ENCODE results near the gene GRIK4. TPM values are rescaled to one million over a fixed set of nuclear protein-coding genes. Genes with fewer than 3 reads are reported as not detected.

GRIK4 gene
- total RNA-seq, 2 experiments from 2014 or later: not detected

DNA sequence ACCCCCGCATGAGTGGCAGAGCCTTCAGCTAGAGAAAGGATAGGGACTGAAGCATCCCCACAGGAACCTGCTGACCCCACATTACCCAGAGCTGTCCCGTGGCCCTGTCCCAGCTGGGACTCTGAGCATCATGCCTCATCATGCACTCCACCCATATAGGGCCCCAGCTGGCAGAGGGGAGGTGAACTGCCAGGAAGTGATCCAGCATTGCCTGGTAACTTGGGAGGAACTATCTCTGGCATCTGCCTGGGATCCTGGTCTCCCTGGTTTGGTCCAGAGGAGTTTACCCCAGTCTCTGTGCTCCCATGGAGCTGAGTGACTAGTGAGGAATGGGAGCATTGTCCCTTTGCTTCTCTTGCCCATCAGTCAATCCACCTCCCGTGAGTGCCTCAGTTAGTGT is 228.8 kb downstream of the GRIK4 start:
- H3K27ac Mint-ChIP-seq: no peak overlapping the region
- CTCF ChIA-PET: no interaction called here
- no peak overlapping the region for H3K4me3 ChIP-seq (ENCODE audit: low read length)
- DNase-seq (no peak), ATAC-seq (ENCODE audit: poor library complexity) (no peak)
- peaks cover 0 to 10% of the 10 kb centered on the region in 2 experiments for H3K27me3 ChIP-seq (ENCODE audit: control insufficient read depth in 1 of 2, insufficient read depth in 2 of 2, low read length in 2 of 2)
- H3K27ac ChIP-seq (ENCODE audit: low read depth in 1 of 2, low read length in 2 of 2): no peak overlapping the region
- H3K4me1 Mint-ChIP-seq (ENCODE audit: low read depth): no peaks in the 10 kb centered on the region
- no peaks in the 10 kb centered on the region for H3K36me3 Mint-ChIP-seq (ENCODE audit: low read depth)
- H3K36me3 ChIP-seq (ENCODE audit: insufficient read depth, low read length): no peaks in the 10 kb centered on the region
- no peak overlapping the region for H3K4me3 Mint-ChIP-seq
- POLR2A ChIA-PET: no interaction called here
- H3K9me3 ChIP-seq (ENCODE audit: control insufficient read depth in 1 of 2, insufficient read depth in 1 of 2, low read length in 2 of 2): no peaks in the 10 kb centered on the region
- no peaks in the 10 kb centered on the region for H3K4me1 ChIP-seq (ENCODE audit: insufficient read depth, low read length)
- peaks cover 14% of the 10 kb centered on the region for H3K27me3 Mint-ChIP-seq
- no peaks in the 10 kb centered on the region for H3K9me3 Mint-ChIP-seq
- TF ChIP-seq, protein P1, sequence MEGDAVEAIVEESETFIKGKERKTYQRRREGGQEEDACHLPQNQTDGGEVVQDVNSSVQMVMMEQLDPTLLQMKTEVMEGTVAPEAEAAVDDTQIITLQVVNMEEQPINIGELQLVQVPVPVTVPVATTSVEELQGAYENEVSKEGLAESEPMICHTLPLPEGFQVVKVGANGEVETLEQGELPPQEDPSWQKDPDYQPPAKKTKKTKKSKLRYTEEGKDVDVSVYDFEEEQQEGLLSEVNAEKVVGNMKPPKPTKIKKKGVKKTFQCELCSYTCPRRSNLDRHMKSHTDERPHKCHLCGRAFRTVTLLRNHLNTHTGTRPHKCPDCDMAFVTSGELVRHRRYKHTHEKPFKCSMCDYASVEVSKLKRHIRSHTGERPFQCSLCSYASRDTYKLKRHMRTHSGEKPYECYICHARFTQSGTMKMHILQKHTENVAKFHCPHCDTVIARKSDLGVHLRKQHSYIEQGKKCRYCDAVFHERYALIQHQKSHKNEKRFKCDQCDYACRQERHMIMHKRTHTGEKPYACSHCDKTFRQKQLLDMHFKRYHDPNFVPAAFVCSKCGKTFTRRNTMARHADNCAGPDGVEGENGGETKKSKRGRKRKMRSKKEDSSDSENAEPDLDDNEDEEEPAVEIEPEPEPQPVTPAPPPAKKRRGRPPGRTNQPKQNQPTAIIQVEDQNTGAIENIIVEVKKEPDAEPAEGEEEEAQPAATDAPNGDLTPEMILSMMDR (IDR thresholded peaks at IDR 0.05): no peak
- intact Hi-C loops (cut with DNase I, micrococcal nuclease): no loop called here

DNA sequence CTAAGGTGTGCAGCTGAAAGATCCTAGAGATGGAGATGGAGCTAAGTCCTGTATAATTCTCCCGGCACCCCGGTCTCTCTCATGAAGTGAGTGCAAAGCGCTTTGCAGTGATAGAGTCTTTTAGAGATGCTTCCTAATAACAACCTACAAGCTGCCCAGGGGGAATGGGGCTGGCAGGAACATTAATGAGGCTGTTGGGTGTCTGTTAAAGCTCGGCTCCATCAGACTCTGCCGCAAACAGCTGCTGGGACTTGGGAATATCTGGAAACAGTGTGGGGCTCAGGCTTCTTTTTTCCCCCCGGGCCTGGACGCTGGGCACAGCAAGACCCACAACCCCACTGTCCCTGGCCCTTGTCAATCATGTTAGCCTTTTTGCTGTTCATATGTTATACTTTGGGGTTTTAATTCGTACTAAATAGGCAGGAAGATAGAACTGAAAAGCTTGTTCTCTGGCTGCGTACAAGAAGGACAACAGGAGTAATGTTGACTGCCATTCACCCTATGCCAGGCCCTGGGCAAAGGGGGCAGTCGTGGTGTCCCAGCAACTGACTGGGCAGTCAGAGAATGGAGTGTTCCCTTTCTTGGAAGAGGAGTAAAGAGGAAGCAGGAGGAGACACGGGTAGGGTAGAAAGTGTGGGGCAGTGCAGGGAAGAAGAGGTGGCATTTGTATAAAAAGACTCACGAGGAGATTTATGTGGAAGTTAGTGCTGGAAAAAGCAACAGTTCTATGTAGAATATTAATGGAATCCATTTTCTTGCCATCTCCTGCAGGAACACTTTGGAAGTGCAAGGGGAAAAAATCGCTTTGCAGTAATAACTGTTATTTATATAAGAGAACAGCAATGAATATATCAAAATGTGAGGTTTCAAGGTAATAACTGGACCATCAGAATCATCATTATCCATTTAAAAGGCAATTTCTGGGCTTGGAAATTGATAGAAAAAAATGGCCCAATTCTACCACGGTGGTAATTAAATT is 232.8 kb downstream of the GRIK4 start:
- TF ChIP-seq, protein P1 (IDR thresholded peaks at IDR 0.05): no peak
- Mint-ChIP-seq H3K9me3 (no peaks in the 10 kb centered on the region), H3K27me3 (peaks cover 30% of the 10 kb centered on the region), H3K4me1 (ENCODE audit: low read depth) (no peaks in the 10 kb centered on the region), H3K27ac (no peak overlapping the region), H3K36me3 (ENCODE audit: low read depth) (no peaks in the 10 kb centered on the region), H3K4me3 (no peak overlapping the region)
- Histone ChIP-seq H3K36me3 (ENCODE audit: insufficient read depth, low read length) (no peaks in the 10 kb centered on the region), H3K27ac (ENCODE audit: low read depth in 1 of 2, low read length in 2 of 2) (no peak overlapping the region), H3K4me1 (ENCODE audit: insufficient read depth, low read length) (no peaks in the 10 kb centered on the region), H3K27me3 (ENCODE audit: control insufficient read depth in 1 of 2, insufficient read depth in 2 of 2, low read length in 2 of 2) (peaks cover 6 to 11% of the 10 kb centered on the region in 2 experiments), H3K4me3 (ENCODE audit: low read length) (no peak overlapping the region), H3K9me3 (ENCODE audit: control insufficient read depth in 1 of 2, insufficient read depth in 1 of 2, low read length in 2 of 2) (no peaks in the 10 kb centered on the region)
- DNase-seq (no peak), ATAC-seq (ENCODE audit: poor library complexity) (no peak)
- ChIA-PET CTCF (no interaction called here), POLR2A (no interaction called here)
- intact Hi-C loops (cut with DNase I, micrococcal nuclease): no loop called here

DNA sequence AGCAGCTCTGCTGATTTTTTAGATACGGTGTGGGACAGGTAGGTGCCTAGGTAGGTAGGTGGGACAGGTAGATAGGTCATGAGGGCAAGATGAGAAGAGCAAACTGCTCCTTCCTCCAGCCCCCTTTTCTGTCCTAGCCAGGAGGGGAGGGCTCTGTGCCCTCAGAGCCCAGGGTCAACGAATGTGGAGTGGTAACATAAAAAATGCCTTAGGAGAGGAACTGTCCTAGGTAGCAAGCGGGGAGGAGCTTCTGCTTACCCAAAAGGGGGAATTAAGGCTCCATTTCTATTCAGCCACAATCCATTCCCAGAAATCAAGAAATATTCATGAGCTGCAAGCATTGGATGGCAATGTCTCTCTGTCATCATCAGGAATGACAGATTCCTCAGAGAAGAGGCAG is 234.8 kb downstream of the GRIK4 start:
- POLR2A ChIA-PET: no interaction called here

More for the DNA sequence above, 234.8 kb downstream of the GRIK4 start:
- TF ChIP-seq, protein P1 (IDR thresholded peaks at IDR 0.05): no peak
- Mint-ChIP-seq H3K27ac (no peak overlapping the region), H3K4me3 (no peak overlapping the region), H3K36me3 (ENCODE audit: low read depth) (no peaks in the 10 kb centered on the region), H3K9me3 (no peaks in the 10 kb centered on the region), H3K27me3 (peaks cover 32% of the 10 kb centered on the region), H3K4me1 (ENCODE audit: low read depth) (no peaks in the 10 kb centered on the region)
- intact Hi-C loops (cut with DNase I, micrococcal nuclease): no loop called here
- H3K9me3 ChIP-seq (ENCODE audit: control insufficient read depth in 1 of 2, insufficient read depth in 1 of 2, low read length in 2 of 2): no peaks in the 10 kb centered on the region
- H3K4me3 ChIP-seq (ENCODE audit: low read length): no peak overlapping the region
- DNase-seq: no peak
- no peak for ATAC-seq (ENCODE audit: poor library complexity)
- H3K27ac ChIP-seq (ENCODE audit: low read depth in 1 of 2, low read length in 2 of 2): no peak overlapping the region
- H3K27me3 ChIP-seq (ENCODE audit: control insufficient read depth in 1 of 2, insufficient read depth in 2 of 2, low read length in 2 of 2): peaks cover 8 to 14% of the 10 kb centered on the region in 2 experiments
- H3K4me1 ChIP-seq (ENCODE audit: insufficient read depth, low read length): no peaks in the 10 kb centered on the region
- no peaks in the 10 kb centered on the region for H3K36me3 ChIP-seq (ENCODE audit: insufficient read depth, low read length)
- CTCF ChIA-PET: no interaction called here

Data from CD4-positive, alpha-beta T cell (primary cell).